Measurements from ENCODE around the gene RUVBL1.
A peak's percentile ranks its signal among the peaks of the same experiment; 100 is the strongest.
"Not testable (repeated sequence)": the region's sequence is repeated elsewhere in the genome, so short reads cannot be mapped to it uniquely, and the experiment has no call there.

Gene RUVBL1

DNA sequence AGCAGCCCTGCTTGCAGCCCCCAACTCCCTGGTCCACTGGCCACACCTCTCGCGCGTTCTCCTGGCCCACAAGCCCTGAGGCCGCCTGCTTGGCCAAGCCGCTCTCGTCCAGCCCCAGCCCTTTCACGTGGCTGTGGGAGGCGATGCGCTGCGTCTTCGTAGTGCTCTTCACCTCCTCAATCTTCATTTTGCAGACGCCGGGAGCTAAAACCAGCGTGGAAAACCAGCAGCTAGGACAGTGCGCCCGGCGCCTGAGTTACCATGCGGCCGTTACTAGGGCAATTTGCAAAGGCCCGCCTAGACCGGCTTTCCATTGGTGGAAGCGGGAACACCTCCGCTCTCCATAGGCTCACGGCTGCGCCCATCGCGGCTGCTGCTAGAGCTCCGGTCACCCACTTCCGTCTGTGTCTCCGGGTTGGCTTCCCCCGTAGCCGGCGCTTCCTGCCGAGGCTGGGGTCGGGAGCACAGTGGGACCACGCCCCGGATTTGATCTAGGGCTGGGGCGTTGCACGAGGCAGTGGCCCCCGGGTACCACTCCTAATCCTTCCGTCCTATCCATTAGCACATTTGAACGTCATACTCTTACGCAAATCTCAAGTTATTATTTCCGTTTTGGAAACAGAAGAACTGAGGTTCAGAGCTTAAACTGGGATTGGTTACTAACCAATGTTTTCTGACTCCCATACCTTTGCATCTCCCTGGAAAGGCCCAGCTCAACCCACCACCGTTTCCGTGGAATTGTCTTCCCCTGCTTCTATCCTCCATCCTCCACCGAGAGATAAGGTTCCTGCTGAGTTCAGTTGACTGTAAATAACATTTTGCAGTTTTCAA lies at the start of gene RUVBL1:
RUVBL1 (minus strand) TSS at position 275 of the 831 bp plus-strand sequence; CDS start at position 187, 88 bp downstream.
- DNase-seq = peak; percentile 94

DNA sequence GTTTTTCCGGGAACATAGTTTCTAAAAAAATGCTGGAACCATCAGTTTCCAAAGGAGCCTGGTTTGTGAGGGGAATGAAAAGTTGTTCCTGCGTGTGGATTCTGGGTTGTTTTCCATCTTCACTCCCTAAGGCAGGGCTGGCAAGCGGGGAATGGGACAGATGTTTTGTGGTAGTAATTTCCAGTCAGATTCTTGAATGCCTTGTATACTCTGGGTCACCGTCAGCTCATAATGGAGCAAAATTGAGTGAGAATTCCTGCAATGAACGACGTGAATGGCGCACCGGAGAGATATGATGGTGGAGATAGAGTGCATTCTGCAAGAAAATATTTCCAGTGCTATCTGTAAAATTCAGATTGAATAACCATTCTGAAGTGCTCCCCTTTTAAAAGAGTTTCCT lies 49.6 kb upstream of the RUVBL1 start:
- no peak for DNase-seq

DNA sequence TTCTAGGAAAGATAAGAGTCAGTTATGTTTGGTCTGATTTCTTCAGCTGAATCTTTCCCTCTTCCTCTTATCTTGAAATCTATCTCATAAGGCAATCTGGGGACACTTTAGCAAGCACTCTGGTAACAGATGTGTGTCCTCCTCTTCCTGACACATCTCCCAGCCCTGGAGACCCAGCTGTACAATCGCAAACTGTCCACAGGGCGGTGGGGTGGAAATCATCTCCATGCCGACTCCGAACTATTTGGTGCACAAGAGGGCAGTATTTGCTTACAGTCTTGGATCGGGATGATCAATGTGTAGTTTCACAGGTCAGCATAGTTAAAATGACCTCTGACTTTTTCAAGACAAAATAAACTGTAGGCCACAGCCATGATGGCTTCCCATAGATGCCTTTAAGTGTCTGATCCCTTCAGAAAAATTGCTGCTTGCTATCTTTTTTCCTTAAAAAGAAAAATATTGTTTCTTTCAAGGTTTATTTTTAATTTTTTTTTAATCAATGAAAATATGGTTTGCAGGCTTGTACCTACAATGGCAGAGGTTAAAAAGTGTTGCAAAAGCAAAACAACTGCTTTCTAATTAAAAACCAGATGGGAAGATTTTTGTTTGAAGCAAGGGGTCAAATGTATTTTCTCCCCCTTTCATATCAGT lies 47.4 kb upstream of the RUVBL1 start:
- no peak for DNase-seq

DNA sequence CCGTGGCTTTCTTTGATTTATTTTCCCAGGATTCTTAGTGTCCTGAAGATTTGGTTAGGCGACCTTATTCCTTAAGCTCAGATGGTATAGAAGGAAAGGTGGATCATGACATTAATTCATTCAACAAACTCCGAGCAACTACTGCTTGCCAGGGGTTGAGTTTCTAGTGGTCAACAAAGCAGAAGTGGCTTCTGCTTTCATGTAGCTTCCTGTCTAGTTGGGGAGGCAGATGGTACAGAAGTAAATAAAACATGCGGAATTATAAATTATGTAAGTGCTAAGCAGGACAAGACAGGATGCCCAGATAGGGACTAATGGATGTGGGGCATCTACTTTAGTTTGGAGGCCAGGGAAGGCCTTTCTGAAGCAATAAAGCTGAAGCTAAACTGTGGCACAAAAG lies 45.2 kb upstream of the RUVBL1 start:
- DNase-seq = no peak

DNA sequence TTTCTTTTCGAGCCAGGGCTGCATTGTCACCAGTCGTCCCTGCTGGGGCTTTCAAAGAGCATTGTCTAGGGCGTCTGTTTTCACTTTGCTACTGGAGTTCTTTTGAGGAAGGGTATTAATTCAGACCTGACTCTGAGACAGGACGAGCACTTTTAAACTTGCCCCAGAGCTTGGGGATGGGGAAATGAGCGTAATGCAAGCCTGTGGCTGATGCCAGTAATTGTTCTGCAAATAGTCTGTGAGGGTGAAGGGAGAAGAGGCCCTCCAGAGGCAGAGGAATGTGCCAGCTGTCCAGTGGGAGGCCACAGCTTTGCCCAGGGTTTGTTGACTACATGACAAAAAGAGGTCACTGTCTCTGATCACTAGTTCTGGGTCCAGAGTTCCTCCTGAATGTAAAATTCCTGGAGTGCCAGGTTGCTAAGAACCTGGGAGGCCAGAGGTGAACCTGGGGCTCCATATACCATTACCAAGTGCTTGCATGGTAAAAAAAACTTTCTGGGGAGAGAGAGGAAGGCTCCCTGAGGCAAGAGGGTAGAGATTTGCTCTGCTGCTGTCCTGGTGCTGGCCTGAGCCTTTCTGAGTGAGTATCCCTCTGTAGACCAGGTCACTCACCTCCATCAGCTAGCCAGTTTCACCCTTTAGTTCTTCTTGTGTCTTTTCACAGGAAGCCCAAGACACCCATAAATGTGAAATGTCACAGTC lies 44.5 kb upstream of the RUVBL1 start:
- DNase-seq = no peak

DNA sequence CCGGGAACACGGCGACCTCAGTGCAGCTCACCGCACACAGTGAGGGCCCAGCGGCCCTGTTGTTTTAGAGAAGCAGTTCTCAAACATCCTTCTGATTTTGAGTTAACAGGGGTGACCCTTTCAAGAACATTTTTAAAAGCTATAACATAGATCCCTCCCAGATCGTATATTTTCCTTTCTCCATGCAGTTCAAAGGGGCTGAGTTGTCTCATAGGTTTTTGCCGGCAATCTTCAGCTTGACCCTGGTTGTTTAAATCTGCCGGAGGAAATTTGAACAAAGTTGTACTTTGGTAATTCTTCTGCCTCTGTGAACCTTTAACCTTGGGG lies 44.0 kb upstream of the RUVBL1 start:
- no peak for DNase-seq

DNA sequence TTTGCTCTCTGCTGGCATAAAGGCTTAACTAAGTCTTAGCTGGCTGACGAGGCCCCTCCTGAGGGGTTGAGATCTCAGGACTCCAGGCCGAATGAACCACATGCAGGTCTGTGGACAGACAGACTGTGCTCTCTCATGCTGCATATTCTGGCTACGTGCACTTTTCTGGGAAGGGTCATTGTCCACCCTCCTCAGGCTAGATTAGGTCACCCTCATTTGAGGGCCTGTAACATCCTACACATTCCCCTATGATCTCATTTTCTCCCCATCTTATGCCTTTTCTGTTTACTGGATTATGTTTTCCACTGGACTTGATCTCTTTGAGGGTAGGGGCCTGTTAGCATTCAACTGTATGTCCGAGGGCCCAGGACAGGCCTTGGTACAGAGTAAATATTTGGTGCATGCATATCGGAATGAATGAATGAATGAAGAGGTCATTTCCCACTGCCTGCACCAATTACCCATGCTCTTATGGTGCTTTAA lies 43.4 kb upstream of the RUVBL1 start:
- no peak for DNase-seq

DNA sequence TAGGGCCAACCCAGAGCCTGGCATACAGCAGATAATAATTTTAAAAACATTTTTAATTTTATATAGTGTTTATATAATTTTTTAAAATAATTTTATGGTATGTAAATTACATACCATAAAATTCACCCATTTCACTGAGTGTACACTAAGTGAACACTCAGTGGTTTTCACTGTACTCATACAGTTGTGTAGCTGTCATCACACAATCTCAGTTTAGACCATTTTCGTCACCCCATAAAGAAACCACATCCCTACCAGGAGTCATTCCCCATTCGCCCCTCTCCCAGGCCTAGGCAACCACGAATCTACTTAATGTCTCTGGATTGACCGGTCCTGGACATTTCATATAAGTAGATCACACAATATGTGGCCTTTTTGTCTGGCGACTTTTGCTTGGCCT lies 39.8 kb upstream of the RUVBL1 start:
- DNase-seq = no peak

DNA sequence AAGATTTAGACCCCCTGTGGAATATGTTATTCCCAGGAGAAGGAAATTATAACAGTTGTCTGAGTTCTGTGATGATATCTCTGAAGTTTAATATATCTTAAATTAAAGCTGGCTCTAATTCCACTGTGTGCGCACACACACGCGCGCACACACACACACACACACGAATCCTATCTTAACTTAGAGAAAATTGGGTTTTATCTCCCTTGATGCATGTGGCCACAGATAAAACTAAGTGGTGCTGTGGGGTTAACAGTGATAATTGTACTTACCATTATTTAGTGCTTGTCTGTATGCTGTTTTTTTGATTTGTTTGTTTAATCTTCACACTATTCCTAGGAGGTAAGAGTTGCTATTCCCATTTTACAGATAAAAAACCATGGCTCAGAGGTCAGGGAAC lies 37.0 kb upstream of the RUVBL1 start:
- no peak for DNase-seq

DNA sequence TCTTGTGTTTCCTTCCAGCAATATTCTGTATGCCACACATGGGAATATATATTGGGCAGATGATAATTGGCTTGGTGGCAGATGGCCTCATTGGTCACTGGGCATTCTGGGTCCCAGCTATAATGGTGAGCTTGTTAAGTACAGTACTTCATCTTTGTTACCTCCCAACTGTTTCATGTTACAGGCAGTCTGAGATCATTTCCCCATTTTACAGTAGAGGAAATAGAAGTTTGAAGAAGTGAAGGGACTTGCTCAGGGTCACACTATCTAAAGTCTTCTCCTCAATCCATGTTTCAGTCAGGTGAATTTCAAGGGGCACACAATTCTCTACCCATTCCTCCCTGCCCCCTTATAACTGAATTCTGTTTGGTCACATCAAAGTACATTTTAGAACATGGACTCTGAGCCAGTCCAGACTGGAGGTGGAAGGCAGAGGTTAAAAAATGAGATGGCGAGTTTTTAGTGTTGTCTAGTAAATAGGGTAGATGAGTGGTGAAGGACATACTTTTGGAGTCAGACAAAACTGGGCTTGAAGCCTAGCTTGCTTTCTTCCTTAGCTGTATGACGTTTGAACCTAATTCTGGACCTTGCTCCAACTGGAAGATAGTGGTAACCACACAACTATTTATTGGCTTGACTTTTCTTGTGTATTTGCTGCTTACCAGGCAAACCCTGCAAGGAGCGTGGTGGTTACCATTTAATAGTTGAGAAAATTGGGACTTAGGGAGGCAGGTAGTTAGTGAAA lies 32.2 kb upstream of the RUVBL1 start:
- no peak for DNase-seq

DNA sequence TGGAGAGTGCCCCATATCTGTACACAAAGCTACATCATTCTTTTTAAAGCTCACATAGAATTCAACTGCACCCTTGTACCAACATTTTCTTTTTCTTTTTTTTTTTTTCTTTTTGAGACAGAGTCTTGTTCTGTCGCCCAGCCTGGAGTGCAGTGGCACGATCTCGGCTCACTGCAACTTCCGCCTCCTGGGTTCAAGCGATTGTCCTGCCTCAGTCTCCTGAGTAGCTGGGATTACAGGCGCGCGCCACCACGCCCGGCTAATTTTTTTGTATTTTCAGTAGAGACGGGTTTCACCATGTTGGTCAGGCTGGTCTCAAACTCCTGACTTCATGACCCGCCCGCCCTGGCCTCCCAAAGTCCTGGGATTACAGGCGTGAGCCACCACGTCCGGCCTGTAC lies 30.7 kb upstream of the RUVBL1 start:
- DNase-seq = not testable (repeated sequence)

DNA sequence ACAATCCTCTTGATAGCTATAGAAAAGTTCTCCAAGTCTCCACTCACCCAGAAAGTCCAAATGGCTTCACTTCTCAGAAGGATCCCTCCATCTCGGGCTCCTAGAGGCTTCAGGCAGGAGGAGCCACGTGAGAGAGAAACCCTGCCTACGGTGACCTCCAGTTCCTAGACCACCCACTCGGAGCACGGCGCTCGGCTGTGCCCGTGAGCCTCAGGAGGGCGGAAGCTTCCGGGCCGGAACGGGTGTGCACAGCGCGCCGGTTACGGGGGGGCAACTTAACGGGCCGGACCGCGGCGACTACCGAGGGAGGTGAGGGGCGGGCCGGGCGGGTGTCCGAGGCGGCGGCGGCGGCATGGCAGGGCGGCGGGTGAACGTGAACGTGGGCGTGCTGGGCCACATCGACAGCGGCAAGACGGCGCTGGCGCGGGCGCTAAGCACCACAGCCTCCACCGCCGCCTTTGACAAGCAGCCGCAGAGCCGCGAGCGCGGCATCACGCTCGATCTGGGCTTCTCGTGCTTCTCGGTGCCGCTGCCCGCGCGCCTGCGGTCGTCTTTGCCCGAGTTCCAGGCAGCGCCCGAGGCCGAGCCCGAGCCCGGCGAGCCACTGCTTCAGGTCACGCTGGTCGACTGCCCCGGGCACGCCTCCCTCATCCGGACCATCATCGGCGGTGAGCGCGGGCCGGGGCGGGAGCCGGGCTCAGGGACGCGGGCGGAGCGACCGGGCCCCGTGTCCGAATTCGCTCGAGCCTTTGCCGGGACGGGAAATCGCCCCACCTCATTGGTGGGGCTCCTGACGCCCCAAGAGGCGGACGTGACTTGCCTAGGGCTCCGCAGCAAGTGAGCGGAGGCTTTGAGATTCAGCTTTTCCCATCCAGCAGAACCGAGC lies 29.8 kb upstream of the RUVBL1 start, which contains the start of gene EEFSEC:
EEFSEC (plus strand) TSS at position 326 of the 886 bp plus-strand sequence; CDS start at position 353, 27 bp downstream.
- DNase-seq = peak; percentile 90

DNA sequence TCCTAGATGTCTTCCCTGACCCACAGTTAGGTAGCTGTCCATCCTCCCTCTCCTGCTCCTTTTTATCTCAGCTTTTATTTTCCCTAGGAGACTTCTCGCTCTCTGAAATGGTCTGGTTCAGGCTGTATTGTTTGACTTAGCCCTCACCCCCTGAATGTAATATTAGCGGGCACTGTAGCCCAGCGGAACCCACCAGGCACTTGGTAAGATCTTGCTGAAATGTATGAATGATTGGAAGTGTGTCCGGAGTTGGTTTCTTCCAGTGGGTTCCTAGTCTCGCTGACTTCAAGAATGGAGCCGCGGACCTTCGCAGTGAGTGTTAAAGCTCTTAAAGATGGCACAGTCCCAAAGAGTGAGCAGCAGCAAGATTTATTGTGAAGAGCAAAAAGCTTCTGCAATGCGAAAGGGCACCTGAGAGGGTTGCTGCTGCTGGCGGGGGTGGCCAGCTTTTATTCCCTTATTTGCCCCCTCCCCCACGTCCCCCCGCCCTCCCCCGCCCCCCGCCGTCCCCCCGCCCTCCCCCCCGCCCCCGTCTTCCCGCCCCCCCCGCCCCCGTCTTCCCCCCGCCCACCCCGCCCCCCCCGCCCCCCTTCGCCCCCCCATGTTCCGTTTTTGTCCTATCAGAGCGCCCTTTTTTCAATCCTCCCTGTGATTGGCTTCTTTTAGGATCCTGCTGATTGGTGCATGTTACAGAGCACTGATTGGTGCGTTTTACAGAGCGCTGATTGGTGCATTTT lies 29.0 kb upstream of the RUVBL1 start:
- DNase-seq = peak; percentile 28

DNA sequence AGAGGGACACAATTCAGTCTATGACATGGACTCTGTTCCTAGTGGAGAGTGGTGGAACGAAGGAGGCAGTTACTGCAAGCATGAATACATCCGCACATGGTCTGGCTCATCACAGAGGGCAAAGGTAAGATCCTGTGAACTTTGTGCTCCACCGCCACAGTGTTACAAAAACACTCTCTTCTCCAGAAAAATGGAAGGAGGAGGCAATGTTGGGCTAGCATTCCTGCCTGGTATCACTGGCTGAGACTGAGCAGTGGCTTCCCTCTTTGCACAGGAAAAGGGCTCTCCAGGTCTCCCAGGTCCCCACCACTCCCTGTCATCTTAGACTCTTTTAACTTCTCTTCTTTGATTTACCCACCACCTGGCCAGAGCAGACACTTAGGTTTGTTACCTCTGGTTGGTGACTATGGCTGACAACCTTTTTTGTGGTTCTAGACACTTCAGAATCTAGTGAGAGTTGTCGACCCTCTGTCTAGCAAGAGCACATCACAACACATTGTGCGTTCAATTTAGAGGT lies 28.2 kb upstream of the RUVBL1 start:
- no peak for DNase-seq

DNA sequence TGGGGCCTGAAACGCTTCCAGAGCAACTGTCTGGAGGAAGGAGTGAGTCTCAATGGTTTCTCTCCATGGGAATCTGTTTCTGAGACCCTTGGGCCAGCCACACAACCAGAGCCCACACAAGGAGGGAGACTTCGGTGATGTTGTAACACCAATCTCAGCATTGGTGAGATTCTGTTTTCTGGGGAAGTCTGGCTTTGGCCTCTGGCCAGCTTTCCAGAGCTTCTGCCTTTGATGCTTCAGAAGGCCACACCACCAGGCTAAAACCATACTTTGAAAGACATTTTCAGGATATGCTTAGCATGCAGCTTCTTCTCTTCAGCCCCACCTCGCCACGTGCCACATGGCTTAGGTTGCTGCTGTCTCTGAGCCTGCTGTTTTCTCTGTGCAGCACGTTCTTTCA lies 26.0 kb upstream of the RUVBL1 start:
- no peak for DNase-seq

DNA sequence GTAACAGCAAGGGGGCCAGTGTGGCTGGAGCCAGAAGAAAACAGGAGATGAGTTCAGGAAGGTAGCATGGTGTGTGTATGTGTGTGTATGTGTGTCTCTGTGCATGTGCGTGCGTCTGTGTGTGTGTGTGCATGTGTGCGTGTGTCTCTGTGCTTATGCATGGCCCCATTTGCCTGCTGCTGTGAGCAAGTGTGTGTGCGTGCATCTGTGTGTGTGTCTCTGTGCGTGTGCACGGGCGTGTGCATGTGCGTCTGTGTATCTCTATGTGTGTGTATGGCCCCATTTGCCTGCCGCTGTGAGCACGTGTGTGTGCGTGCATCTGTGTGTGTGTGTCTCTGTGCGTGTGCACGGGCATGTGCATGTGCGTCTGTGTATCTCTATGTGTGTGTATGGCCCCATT lies 22.6 kb upstream of the RUVBL1 start:
- no peak for DNase-seq

DNA sequence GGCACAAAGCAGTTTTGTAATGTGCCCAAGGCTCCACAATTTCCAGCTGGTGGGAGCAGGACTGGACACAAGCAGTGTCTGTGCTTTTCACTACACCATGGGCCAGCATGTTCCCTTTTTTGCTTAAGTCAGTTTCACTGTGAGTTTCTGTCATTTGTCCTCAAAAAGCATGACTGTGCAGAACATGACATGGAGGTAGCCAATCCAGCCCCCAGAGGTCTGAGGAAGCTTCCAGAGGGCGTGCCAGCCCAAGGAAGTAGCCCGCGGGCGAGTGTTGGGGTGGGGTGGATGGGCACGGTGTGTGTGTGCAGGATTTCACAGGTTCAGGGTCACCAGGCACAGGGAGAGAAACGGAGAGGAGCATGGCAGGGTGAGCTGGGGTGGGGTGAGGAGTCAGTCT lies 21.7 kb upstream of the RUVBL1 start:
- no peak for DNase-seq

DNA sequence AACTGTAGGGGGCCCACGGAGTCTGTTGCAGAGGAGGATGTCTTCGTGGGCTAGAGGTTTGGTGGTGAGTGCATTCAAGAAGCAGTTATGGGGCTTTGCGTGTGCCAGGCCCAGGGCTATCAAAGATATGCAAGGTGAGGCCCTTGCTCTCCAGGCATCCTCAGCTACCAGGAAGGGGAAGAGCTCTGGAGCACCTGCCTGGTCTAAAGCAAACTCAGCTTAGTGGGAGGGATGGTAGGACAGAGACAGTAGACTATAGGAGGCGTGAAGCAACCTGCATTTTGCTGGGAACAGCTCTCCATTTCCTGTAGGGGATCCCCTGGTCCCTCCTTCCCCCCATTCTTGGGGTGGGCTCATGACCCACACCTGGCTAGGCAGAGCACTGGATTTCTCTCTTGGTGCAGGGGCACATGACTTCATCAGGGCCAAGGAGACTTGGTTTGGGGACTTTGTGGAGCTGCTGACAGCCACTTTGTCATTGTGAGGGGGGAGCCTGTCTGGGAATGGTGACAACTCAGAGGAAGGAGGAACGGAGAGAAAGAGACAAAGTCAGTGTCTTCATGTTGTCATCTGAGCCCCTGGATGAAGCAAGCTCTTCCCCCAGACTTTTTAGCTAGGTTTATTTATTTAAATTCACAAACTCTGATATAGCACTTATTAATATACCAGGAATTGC lies 21.0 kb upstream of the RUVBL1 start:
- DNase-seq = no peak

DNA sequence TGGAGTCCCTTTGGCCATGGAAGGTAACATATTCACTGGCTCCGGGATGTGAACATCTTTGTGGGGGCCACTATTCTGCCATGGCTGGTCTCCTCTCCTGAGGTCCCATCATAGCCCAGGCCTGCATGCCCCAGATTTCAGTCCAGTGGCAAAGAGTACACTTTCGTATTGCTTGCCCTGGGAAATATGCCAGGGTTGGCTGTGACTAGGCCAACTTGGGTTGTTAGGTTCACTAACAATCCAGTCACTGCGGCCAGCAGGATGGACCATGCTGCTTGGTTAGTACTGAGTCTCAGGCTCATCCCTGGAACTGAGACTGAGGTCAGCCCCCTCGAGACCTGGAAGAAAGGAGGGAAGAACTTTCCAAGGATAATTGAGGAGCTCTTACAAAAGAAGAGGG lies 19.9 kb upstream of the RUVBL1 start:
- no peak for DNase-seq

DNA sequence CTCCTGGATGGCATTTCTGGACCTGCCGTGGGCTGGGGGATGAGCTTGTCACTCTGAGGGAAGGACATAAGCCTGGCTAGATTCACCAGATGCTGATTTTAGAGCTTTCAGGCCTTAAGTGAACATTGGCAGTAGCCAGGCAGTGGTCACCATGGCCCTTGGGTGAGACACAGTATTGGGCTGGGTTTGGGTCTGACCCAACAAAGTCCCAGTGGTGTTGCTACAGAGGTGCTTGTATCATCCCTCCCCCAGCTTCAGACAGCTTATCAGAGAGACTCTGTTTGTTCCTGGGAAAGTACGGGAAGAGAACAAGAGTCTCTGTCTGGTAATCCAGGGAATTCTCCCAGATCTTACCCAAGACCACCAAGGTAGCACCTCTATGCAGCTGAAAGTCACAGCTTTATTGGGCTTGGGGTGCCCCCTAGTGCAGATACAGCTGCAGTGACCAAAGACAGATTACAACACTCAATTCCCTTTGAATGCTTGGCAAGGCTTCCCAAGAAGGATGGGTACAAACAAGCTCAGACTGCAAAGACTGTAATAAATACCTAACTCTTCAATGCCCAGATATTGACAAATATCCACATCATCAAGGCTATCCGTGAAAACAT lies 9.8 kb upstream of the RUVBL1 start:
- DNase-seq = peak; percentile 56

All from activated T-cell treated with anti-CD3 and anti-CD28 coated beads, Interleukin-2, amount 50 U/mL, for 1 hour (primary cell).